SH-SY5Y (cell line): ENCODE results near the gene WDR35.

Source experiments
- GATA2 ChIP-seq: IDR thresholded peaks from 2 replicates; pipeline ENCODE4 v1.6.1; 2011; ENCODE audit warnings: mild to moderate bottlenecking, low read depth, low read length
- GATA3 ChIP-seq: IDR thresholded peaks from 2 replicates; pipeline ENCODE4 v1.6.1; 2011; ENCODE audit warnings: low read depth, mild to moderate bottlenecking, low read length, moderate library complexity

DNA sequence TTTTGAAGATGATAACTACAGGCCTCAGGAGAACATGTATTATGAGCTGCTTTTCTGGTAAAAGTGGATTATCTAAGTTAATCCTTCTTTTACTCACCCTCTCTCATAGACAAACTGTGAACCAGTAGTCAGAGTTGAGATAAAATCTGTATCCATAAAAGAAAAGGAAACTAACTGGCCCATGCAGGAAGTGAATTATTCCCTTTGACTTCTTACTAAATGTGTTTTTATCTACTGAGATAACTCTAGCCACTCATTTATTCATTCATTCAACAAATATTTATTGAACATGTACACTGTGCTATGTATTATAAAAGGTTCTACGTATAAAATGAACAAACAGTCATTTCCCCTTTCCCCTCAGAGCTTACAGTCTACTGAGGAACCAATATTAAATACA is 10.0 kb downstream of the WDR35 start:
- TF ChIP-seq GATA2 = no peak
- no peak for TF ChIP-seq GATA3
